T-helper 22 cell (primary cell): ENCODE measurements around the gene ELN.

ENCODE experiments used
- DNase-seq: peaks from one replicate; pipeline ENCODE4 v3.0.0-alpha.2; 2020; ENCODE audit warnings: low read depth

Gene ELN

DNA sequence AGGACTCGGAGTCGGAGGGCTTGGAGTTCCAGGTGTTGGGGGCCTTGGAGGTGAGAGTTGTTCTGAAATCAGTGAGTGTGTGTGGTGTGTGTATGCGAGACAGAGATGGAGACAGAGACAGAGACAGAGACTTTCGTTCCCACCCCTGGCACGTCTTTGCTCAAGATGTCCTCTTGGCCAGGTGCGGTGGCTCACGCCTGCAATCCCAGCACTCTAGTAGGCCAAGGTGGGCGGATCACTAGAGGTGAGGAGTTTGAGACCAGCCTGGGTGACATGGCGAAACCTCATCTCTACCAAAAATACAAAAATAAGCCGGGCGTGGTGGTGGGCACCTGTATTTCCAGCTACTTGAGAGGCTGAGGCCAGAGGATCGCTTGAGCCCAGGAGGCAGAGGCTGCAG lies 35.7 kb downstream of the ELN start:
- DNase-seq: no peak

- DNase-seq: no peak
Measured at GRCh38 chr7:74064696-74065095, 36.7 kb downstream of the ELN start.

DNA sequence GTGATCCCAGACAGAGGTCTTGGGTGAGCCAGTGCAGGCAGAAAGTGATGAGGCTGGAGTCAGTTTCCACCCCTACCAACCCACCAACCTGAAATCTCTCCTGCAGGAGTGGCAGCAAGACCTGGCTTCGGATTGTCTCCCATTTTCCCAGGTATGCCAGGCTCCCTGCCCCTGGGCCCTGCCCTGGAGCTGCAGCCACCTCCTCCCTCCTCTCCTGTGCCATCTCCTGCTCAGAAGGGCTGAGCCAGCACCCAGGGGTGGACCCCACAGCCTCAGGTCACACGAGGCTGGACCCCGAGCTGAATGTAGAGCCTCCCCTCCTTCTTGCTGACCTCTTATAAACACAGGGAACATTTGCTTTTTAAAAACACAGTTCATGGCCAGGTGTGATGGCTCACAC lies 38.7 kb downstream of the ELN start:
- DNase-seq: no peak

DNA sequence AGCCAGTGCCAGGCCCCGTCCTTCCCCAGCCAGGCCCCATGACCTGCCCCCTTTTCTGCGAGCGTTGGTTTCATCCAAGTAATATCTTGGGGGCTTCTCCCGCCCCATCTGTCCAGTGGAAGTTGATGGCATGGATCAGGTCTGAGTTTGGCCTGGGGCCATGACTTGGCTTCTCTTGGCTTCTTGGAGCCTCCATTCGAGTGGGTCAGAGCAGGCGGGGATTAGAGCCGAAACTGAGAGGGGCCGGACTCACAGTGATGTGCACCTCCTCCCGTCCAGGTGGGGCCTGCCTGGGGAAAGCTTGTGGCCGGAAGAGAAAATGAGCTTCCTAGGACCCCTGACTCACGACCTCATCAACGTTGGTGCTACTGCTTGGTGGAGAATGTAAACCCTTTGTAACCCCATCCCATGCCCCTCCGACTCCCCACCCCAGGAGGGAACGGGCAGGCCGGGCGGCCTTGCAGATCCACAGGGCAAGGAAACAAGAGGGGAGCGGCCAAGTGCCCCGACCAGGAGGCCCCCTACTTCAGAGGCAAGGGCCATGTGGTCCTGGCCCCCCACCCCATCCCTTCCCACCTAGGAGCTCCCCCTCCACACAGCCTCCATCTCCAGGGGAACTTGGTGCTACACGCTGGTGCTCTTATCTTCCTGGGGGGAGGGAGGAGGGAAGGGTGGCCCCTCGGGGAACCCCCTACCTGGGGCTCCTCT lies 40.6 kb downstream of the ELN start:
- DNase-seq: no peak

DNA sequence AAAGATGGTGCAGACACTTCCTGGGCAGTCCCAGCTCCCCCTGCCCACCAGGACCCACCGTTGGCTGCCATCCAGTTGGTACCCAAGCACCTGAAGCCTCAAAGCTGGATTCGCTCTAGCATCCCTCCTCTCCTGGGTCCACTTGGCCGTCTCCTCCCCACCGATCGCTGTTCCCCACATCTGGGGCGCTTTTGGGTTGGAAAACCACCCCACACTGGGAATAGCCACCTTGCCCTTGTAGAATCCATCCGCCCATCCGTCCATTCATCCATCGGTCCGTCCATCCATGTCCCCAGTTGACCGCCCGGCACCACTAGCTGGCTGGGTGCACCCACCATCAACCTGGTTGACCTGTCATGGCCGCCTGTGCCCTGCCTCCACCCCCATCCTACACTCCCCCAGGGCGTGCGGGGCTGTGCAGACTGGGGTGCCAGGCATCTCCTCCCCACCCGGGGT lies 41.1 kb downstream of the ELN start:
- no peak for DNase-seq

DNA sequence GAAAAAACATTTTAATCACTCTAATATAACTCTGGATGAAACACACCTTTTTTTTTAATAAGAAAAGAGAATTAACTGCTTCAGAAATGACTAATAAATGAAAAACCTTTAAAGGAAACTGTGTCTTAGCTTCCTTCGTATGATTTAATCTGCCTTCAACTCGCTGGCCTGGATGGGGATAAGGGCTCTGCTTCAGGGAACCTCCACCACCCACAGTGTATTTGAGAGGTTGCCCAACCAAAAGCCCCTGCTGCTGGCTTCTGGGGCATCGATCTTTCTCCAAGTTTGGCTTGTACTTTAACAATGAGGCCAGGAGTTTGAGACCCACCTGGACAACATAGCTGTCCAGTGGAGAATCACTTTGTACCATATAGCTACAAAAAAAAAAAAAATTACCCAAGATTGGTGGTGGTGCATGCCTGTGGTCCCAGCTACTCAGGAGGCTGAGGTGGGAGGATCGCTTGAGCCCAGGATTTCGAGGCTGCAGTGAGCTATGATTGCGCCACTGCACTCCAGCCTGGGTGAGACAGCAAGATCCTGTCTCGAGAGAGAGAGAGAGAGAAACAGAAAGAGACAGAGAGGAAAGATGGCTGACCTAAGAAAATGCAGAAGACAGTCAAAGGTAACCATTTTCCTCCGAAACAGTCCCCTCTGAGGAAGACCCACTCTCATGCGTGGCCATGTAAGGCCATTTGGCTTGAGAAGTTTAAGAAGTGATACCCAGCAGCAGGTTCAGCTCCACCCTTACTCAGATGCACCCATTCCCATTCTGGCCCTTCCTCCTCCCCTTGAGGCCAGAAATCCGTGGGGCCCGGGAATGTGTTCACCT lies 42.0 kb downstream of the ELN start:
- DNase-seq: no peak

GRCh38 chr7:74070619-74070921 lies 42.6 kb downstream of the ELN start:
- DNase-seq: no peak

GRCh38 chr7:74071121-74071520 lies 43.1 kb downstream of the ELN start:
- no peak for DNase-seq

DNA sequence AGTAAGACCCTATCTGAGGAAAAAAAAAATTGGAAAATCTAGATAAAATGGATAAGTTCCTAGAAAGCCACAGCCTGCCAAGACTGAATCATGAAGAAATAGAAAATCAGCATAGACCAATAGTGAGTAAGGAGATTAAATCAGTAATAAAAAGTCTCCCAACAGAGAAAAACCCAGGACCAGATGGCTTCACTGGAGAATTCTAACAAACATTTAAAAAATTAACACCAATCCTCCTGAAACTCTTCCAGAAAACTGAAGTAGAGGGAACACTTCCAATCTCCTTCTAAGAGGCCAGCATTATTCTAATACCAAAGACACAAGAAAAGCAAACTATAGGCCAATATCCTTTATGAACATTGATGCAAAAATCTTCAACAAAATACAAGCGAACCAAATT lies 46.8 kb downstream of the ELN start:
- DNase-seq: no peak

GRCh38 chr7:74078461-74078860 lies 50.5 kb downstream of the ELN start:
- DNase-seq: no peak

DNA sequence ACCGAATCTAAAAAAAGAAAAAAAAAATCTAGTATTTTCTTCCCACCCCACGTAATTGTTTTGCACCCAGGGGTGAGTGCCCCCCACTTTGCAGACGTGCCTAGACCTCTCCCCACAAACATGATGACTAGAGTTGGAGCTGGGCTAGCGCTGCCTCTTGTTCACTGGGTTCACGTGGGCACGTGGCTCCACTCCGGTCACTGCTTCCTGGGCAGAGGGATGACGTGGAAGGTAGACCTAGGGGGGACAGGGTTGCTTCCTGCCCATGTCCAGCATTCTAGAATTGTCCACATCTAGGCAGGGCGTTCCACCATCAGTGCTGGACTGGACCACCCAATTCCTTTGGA lies 54.8 kb downstream of the ELN start:
- DNase-seq: no peak

GRCh38 chr7:74083117-74083876 lies 55.3 kb downstream of the ELN start, which contains the start of gene LIMK1:
TSS of gene LIMK1 (plus strand) at chr7:74083804. CDS start at chr7:74083991, 187 bp downstream.
- peak; percentile 70 for DNase-seq

- DNase-seq: no peak
Measured at GRCh38 chr7:74083928-74084721, 56.2 kb downstream of the ELN start.

DNA sequence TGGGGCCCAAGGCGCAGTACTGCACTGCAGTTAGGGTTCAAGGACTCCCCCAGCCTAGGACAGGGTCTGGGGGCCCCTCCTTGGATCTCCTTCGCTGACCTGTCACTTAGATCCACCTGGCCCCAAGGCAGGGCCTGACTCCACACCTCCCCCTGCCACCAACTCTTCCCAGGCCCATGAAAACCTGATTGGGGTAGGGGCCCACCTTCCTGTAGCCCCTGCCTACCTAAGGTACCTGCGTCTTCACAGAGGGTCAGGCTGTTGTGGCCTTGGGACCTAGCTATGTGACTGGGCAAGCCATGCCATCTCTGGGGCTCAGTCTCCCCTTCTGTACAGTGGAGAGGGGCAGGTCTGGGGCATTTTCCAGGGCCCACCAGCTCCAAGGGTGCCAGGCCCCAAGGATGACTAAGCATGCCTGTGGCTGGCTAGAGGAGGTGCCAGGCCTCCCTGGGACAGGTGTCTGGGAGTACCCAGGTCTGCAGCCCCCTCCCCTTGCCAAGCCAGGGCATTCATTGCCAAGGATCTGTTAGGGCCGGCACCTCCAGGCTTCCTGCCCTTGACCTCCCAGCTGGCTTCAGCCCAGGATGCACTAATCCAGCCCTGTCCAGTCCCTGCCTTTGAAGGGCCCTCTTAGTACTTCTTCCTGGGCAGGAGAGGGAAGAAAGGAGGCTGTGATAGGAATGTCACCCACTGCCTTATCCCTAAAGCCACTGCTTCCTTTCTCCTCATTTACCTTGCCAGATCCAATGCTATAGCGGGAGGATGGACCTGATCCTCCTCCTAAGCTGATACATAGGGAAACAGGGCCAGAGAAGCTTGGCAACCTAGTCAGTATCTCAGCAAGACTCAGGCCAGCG lies 57.0 kb downstream of the ELN start:
- DNase-seq: no peak

- DNase-seq: no peak
Measured at GRCh38 chr7:74087791-74088453, 59.9 kb downstream of the ELN start.

DNA sequence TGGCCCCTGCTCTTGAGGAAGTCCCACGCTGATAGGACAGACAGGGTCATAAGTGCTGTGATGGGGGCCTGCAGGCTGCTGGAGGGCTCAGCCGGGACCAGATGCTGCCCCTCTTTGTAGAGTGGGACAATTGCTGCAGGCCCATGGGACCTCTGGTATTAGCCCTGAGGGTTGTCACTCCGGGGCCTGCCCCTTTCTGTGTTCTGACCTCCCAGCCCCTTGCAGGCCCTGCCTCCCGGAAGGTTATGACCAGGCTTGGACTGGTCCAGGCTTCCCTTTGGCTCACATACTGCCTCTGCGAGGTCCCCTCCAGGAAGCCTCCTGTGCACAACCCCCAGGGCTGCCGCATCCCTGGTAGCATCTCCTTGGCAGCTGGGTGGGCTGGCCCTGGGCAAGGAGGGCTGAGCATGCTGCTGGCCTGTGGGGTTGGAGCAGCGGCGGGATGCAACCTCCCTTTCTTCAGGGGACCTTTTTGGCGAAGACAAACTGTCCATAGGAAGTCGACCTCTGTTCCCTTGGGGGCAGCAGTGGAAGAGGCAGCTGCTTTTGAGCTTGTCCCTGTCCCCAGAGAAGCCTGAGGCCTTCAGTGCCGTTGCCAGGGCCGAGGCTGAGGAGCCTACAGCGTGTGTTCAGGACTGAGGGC lies 64.5 kb downstream of the ELN start:
- no peak for DNase-seq

- no peak for DNase-seq
Measured at GRCh38 chr7:74092964-74093471, 65.0 kb downstream of the ELN start.

- DNase-seq: no peak
Measured at GRCh38 chr7:74093671-74094223, 65.8 kb downstream of the ELN start.
